HG03439 (cell line): ENCODE measurements around the gene SUN3.
"Not testable (repeated sequence)": the region's sequence is repeated elsewhere in the genome, so short reads cannot be mapped to it uniquely, and the experiment has no call there.

Source experiments
- ATAC-seq: cut with Tn5 transposase; IDR thresholded peaks from one replicate; pipeline ENCODE4 v1.9.1; 2021; ENCODE audit warnings: mild to moderate bottlenecking, moderate library complexity; ENCODE audit not compliant: unreplicated experiment

Gene SUN3

GRCh38 chr7:47946581-47947354 lies 82.1 kb downstream of the SUN3 start:
- ATAC-seq: no peak

DNA sequence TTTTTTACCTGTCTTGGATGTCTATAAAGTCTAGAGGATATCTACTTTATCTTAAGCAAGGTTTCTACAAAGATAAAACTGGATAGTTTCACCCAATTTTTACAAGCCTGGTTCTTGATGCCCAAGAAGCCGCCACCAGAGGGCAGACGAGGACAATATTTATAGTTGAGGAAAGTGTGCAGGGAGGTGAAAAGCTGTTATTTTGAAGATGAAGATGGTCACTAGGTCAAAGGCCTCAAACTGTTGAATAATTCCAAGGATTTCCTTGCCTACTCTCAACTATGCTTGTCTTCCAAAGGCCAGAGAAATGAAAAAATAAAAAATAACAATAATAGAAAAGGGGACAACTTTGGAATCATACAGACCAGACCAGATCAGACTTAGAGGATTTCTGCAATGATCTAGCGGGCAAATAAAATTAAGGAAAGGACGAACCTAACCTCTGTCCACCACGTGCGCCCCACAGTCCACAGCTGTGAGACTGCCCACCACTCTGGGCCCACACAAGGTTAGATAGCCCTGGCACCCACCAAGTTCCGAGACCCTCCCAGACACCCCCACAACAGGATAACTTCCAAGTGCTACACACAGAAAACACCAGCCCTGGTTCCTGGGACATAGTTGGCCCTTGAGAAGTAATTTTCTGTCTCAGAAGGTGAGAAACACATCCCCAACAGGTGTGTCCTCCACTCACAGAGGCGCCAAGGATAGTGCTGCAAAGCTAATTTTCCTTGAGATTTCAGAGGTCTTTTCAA lies 83.5 kb downstream of the SUN3 start:
- ATAC-seq: no peak

- ATAC-seq: no peak
These were observed 84.2 kb downstream of the SUN3 start for GRCh38 chr7:47944536-47945260.

GRCh38 chr7:47943676-47944474 lies 85.0 kb downstream of the SUN3 start:
- no peak for ATAC-seq

GRCh38 chr7:47942651-47943050 lies 86.3 kb downstream of the SUN3 start:
- not testable (repeated sequence) for ATAC-seq

- ATAC-seq: no peak
These were observed 86.8 kb downstream of the SUN3 start for GRCh38 chr7:47942132-47942531.

DNA sequence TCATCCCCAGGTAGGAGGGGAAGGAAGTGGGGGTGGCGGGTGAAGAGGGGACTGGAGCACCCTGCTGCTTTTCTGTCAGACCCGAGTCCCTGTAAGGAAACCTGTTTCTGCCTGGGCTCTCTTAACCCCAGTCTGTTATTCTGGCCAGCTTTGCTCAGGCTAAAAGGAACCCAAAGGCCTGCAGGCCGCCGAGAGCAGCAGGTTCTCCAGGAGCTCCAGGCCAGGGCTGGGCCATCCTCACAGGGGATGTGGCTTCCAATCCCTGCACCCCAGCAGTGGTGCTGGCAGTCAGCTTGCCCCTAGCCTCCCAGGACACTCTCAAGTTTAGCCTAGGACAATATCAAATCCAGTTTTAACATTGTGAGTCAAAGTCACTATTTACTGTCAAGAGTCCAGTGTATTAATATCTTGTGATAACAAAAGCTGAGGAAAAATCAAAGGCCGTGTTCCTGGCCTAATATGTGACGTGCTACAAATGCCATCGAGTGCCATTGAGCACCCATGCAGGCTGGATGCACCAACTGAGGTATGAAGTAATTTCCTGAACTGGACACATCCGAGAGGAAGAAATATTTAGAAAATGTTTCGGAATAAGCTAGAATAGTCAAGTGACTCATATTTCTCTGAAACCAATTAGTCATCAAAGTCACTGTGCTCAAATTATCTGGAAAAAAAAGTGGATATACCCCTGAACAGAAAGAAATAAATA lies 87.6 kb downstream of the SUN3 start:
- ATAC-seq: no peak

- no peak for ATAC-seq
These were observed 88.6 kb downstream of the SUN3 start for GRCh38 chr7:47940088-47941013.

DNA sequence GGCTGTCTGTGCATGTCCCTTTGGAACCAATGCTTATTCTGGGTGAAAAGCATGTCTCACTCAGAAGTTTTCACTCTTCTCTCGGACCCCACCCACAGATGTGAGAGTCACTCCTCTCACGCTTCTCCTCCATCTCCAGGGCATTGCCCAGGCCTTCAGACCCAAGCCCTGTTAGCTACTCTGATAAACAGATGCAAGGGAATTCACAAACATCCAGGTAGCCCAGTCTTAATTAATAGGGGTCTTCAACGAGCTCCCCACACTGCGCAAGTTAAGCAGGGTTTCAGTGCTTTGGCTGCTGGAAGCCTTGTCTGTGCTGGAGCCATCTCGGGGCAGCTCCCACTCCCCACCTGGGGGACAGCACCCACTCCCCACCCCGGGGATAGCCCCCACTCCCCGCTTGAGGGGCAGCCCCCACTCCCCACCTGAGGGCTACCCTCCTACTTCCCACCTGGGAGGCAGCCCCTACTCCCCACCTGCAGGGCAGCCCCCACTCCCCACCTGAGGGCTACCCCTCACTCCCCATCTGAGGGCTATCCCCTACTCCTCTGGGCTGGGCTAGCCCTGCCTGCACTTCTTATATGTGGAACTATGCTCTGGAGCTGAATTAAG lies 89.4 kb downstream of the SUN3 start:
- no peak for ATAC-seq

GRCh38 chr7:47938574-47939165 lies 90.2 kb downstream of the SUN3 start:
- no peak for ATAC-seq

- ATAC-seq: peak; percentile 32
These were observed 91.0 kb downstream of the SUN3 start for GRCh38 chr7:47937711-47938573.
